Prostate gland (tissue), 2 donors: ENCODE measurements around the gene RBKS. TPM values are rescaled to one million over a fixed set of nuclear protein-coding genes. Genes with fewer than 3 reads are reported as not detected.
"Not testable (repeated sequence)": the region's sequence is repeated elsewhere in the genome, so short reads cannot be mapped to it uniquely, and the experiment has no call there.

Source experiments
- DNase-seq: peaks from one replicate; pipeline ENCODE4 v3.0.0-alpha.2; 2019; ENCODE audit warnings: low spot score
- H3K27ac ChIP-seq, 2 donors: fragments of 200-600 bp; sonication (generic); 2 replicates each; pipeline ENCODE4 v1.5.1; 2017 to 2019
- H3K27me3 ChIP-seq: fragments of 200-600 bp; sonication (generic); replicated peaks from 2 replicates; pipeline ENCODE4 v1.5.1; 2019; ENCODE audit not compliant: insufficient read depth
- H3K36me3 ChIP-seq, 2 donors: fragments of 200-600 bp; sonication (generic); 1 replicate in 1 of 2; 2 replicates in 1 of 2; pipeline versions ENCODE4 v1.5.1 to v1.8.1; 2017 to 2019
- H3K4me1 ChIP-seq: fragments of 200-600 bp; sonication (generic); replicated peaks from 2 replicates; pipeline ENCODE4 v1.5.1; 2019
- H3K4me3 ChIP-seq, 2 donors: fragments of 200-600 bp; sonication (generic); 2 replicates each; pipeline ENCODE4 v1.5.1; 2017 to 2019
- H3K9me3 ChIP-seq: fragments of 200-600 bp; sonication (generic); 2 replicates; pipeline ENCODE4 v1.5.1; 2017
- POLR2A ChIP-seq: fragments of 450-650 bp; IDR thresholded peaks from one replicate; pipeline ENCODE4 v1.6.1; 2016; ENCODE audit warnings: antibody characterized with exemption, mild to moderate bottlenecking
- POLR2AphosphoS5 ChIP-seq: sonication (generic); formaldehyde crosslinking; IDR thresholded peaks from one replicate; pipeline ENCODE4 v1.6.1; 2017; ENCODE audit warnings: antibody characterized with exemption
- WGBS: methylation state at CpG from one replicate; pipeline ENCODE4 v1.1.5; 2018; 5-methylcytosine and 5-hydroxymethylcytosine counted together
- intact Hi-C: fragments of 100-400 bp; cut with DNase I; formaldehyde crosslinking; loops from one replicate; pipeline ENCODE4 v1.14.2; 2022
- total RNA-seq, 2 donors: library from RNA; depleted of rRNA; stranded (reverse); fragments of >200 nt; gene quantifications; one replicate each; pipeline ENCODE4 v1.1.0, GENCODE V29; 2016
- TF ChIP-seq, protein P1 (sequence below), 4 experiments: fragments of 200-600 bp in 2 of 4; fragments of 450-650 bp in 2 of 4; sonication (generic) in 2 of 4; IDR thresholded peaks; 1 replicate in 3 of 4; 2 replicates in 1 of 4; pipeline ENCODE4 v1.5.1; 2016 to 2019; ENCODE audit warnings: antibody characterized with exemption in 4 of 4, mild to moderate bottlenecking in 2 of 4, moderate library complexity in 2 of 4

Gene RBKS
- total RNA-seq, 2 donors from 2014 or later: 1.6 to 1.8 TPM

DNA sequence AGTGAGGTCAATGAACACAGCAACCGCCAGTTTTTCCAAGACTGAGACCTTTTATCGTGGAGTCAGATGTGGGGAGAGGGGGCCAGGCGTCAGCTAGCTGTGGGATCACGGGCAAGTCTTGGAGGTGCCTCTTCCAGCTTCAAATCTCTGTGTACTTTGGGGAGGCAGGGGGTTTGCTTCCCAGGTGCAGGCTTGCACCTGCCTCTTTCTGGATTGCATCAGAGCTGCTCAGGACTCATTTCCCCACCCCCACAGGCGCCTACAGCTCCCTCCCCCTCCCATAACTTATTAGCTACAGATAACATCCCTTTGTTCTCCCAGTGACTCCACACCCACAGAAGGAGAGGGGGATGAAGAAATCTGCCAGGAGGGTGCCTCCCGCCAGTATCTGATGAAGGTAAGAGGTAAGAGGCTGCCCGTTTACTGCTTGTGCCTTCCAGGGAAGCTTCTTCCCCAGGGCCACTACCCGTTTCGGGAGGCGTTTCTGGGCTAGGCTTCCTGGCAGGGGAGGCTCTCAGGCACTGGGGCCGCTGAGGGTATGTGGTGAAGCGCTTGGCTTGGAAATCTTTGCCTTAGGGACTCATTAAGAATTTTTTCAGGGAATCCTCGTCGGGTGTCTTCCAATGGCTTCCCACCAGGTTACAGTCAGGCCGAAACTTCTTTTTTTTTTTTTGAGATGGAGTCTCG lies 137.5 kb downstream of the RBKS start:
- 43% methylated on average over 16 of the region's 16 CpGs for WGBS
- intact Hi-C loops: no loop called here
- Histone ChIP-seq H3K27ac (peak overlapping the region in 1 of 2 donors; percentile 60), H3K36me3 (no peaks in the 10 kb centered on the region), H3K4me3 (peak overlapping the region in 1 of 2 donors; percentile 16), H3K27me3 (no peaks in the 10 kb centered on the region), H3K9me3 (no peaks in the 10 kb centered on the region), H3K4me1 (no peaks in the 10 kb centered on the region)
- TF ChIP-seq, protein P1, sequence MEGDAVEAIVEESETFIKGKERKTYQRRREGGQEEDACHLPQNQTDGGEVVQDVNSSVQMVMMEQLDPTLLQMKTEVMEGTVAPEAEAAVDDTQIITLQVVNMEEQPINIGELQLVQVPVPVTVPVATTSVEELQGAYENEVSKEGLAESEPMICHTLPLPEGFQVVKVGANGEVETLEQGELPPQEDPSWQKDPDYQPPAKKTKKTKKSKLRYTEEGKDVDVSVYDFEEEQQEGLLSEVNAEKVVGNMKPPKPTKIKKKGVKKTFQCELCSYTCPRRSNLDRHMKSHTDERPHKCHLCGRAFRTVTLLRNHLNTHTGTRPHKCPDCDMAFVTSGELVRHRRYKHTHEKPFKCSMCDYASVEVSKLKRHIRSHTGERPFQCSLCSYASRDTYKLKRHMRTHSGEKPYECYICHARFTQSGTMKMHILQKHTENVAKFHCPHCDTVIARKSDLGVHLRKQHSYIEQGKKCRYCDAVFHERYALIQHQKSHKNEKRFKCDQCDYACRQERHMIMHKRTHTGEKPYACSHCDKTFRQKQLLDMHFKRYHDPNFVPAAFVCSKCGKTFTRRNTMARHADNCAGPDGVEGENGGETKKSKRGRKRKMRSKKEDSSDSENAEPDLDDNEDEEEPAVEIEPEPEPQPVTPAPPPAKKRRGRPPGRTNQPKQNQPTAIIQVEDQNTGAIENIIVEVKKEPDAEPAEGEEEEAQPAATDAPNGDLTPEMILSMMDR (IDR thresholded peaks at IDR 0.05): no peak
- TF ChIP-seq POLR2AphosphoS5 (peak; percentile 25), POLR2A (no peak)
- DNase-seq: peak; percentile 48

GRCh38 chr2:27751377-27751776 lies 138.8 kb downstream of the RBKS start:
- no peak overlapping the region for H3K4me3 ChIP-seq
- DNase-seq: no peak
- whole genome bisulfite sequencing: 89% methylated on average over 6 of the region's 6 CpGs
- H3K36me3 ChIP-seq: no peaks in the 10 kb centered on the region
- no peak overlapping the region for H3K27ac ChIP-seq
- no peaks in the 10 kb centered on the region for H3K9me3 ChIP-seq
- no peaks in the 10 kb centered on the region for H3K4me1 ChIP-seq
- intact Hi-C loops: no loop called here
- TF ChIP-seq POLR2AphosphoS5: no peak
- TF ChIP-seq, protein P1 (IDR thresholded peaks at IDR 0.05): no peak
- TF ChIP-seq POLR2A: no peak
- no peaks in the 10 kb centered on the region for H3K27me3 ChIP-seq

DNA sequence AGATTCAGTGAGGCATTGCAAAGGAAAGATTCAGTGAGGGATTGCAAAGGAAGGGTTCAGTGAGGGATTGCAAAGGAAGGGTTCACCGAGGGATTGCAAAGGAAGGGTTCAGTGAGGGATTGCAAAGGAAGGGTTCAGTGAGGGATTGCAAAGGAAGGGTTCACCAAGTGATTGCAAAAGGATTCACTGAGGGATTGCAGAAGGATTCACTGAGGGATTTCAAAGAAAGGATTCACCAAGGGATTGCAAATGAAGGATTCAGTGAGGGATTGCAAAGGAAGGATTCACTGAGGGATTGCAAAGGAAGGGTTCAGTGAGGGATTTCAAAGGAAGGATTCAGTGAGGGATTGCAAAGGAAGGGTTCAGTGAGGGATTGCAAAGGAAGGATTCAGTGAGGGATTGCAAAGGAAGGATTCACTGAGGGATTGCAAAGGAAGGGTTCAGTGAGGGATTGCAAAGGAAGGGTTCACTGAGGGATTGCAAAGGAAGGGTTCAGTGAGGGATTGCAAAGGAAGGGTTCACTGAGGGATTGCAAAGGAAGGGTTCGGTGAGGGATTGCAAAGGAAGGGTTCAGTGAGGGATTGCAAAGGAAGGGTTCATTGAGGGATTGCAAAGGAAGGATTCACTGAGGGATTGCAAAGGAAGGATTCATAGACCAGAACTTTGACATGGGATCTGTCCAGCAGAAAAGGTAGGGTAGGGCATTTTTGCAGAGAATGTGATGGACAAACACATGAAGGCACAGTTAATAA lies 141.2 kb downstream of the RBKS start:
- H3K27ac ChIP-seq, H3K4me1 ChIP-seq, intact Hi-C loops, H3K27me3 ChIP-seq, H3K4me3 ChIP-seq, DNase-seq, H3K9me3 ChIP-seq, H3K36me3 ChIP-seq: not testable (repeated sequence)
- WGBS: 85% methylated on average over 2 of the region's 2 CpGs

DNA sequence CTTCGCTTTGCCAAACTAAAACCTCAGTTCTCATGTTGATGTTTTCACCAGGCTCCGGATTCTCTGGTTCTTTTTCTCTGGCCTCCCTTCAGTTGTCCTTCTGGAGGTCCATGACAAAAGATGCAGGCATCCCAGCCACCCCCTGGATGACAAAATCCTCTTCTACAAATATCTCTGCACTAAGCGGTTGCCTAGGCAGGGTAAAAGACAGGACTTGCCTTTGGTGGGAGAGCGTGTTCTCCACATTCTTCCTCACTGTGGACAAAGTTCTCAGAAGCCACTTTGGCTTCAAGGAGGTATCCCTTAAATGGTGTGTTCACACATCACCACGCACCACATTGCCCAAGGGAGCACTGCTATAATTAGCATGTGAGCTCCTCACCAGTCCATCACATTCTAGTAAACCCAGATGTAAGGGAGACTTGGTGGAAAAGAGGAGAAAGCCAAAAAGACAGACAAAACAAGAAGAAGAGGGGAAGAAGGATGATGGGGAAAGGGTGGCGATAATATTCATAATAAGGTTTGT lies 142.3 kb downstream of the RBKS start:
- intact Hi-C loops: no loop called here
- no peaks in the 10 kb centered on the region for H3K9me3 ChIP-seq
- 73% methylated on average over 6 of the region's 6 CpGs for WGBS
- H3K36me3 ChIP-seq: no peaks in the 10 kb centered on the region
- H3K27me3 ChIP-seq: no peaks in the 10 kb centered on the region
- H3K4me1 ChIP-seq: no peaks in the 10 kb centered on the region
- TF ChIP-seq POLR2AphosphoS5 (no peak), POLR2A (no peak)
- TF ChIP-seq, protein P1 (IDR thresholded peaks at IDR 0.05): no peak
- no peak overlapping the region for H3K27ac ChIP-seq
- no peak for DNase-seq
- no peak overlapping the region for H3K4me3 ChIP-seq

- H3K36me3 ChIP-seq: no peaks in the 10 kb centered on the region
- H3K27ac ChIP-seq: no peak overlapping the region
- TF ChIP-seq, protein P1 (IDR thresholded peaks at IDR 0.05): no peak
- TF ChIP-seq POLR2A (no peak), POLR2AphosphoS5 (no peak)
- DNase-seq: no peak
- H3K27me3 ChIP-seq: no peaks in the 10 kb centered on the region
- intact Hi-C loops: no loop called here
- no peaks in the 10 kb centered on the region for H3K4me1 ChIP-seq
- no peak overlapping the region for H3K4me3 ChIP-seq
- WGBS: 71% methylated on average over 2 of the region's 2 CpGs
- no peaks in the 10 kb centered on the region for H3K9me3 ChIP-seq
Observed at GRCh38 chr2:27746325-27746724, 143.9 kb downstream of the RBKS start.

- intact Hi-C loops: not testable (repeated sequence)
Observed at GRCh38 chr2:27745494-27745893, 144.7 kb downstream of the RBKS start.

More at GRCh38 chr2:27745494-27745893, 144.7 kb downstream of the RBKS start:
- DNase-seq, H3K27me3 ChIP-seq, H3K36me3 ChIP-seq, H3K27ac ChIP-seq, H3K4me1 ChIP-seq, H3K9me3 ChIP-seq, H3K4me3 ChIP-seq: not testable (repeated sequence)
